ENCODE data around the gene RDX. TPM values are rescaled to one million over a fixed set of nuclear protein-coding genes. Genes with fewer than 3 reads are reported as not detected.
"Not testable (repeated sequence)": the region's sequence is repeated elsewhere in the genome, so short reads cannot be mapped to it uniquely, and the experiment has no call there.

The RDX gene
- polyA plus RNA-seq, 1 experiment: 23.4 TPM

DNA sequence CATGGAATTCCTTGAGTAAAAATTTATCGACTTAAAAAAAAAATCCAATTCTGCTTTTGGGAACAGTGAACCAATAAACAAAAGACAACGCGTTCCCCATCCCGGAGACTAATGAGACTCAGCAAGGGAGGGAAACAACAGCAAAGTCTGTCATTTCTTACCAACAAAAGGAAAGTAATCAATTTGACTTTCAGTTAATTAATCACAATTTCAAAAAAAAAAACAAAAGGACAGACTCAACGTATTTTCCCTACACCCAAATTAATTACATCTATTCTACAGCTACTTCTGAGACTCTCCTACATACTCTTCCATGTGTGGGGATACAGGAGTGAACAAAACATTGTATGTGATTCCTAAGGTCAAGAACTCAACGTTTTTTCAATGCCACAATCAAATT lies 1.9 kb downstream of the RDX start:
- TF ChIP-seq, protein P1, sequence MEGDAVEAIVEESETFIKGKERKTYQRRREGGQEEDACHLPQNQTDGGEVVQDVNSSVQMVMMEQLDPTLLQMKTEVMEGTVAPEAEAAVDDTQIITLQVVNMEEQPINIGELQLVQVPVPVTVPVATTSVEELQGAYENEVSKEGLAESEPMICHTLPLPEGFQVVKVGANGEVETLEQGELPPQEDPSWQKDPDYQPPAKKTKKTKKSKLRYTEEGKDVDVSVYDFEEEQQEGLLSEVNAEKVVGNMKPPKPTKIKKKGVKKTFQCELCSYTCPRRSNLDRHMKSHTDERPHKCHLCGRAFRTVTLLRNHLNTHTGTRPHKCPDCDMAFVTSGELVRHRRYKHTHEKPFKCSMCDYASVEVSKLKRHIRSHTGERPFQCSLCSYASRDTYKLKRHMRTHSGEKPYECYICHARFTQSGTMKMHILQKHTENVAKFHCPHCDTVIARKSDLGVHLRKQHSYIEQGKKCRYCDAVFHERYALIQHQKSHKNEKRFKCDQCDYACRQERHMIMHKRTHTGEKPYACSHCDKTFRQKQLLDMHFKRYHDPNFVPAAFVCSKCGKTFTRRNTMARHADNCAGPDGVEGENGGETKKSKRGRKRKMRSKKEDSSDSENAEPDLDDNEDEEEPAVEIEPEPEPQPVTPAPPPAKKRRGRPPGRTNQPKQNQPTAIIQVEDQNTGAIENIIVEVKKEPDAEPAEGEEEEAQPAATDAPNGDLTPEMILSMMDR (IDR thresholded peaks at IDR 0.05; ENCODE audit: insufficient read depth, low read depth, low read length): no peak
- no peak for DNase-seq (ENCODE audit: low read depth)
- H3K4me3 ChIP-seq (ENCODE audit: low read depth, low read length): peak overlapping the region; percentile 92
- H3K27me3 ChIP-seq (ENCODE audit: control insufficient read depth, insufficient read depth, low read length): no peaks in the 10 kb centered on the region
- ChIA-PET POLR2A (no interaction called here), CTCF (interaction anchor here (0.5 kb wide), 1 partner anchor 22 kb away, joined by 3 read pairs; no protein-coding TSS in a partner anchor)
- no peaks in the 10 kb centered on the region for H3K36me3 ChIP-seq (ENCODE audit: control insufficient read depth, insufficient read depth, low read length)

DNA sequence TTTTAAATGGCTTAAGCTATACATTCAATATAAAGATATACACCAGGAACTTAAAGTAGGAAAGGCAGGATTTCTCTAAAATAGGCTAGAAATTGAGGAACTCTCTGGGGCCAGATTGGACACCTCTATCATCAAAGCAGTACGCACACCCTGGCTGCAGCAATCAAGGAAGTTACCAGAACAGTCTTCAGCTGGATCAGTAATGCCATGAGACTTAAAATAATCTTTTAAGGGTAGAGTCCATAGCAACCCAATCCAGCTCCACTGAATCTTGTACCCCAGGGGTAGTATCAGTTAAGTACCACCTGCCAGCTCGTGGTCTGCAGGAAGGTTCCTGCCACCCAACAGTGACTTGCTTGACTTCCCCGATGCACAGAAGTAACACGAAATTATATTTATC lies 3.0 kb downstream of the RDX start:
- DNase-seq (ENCODE audit: low read depth): no peak
- TF ChIP-seq, protein P1 (IDR thresholded peaks at IDR 0.05; ENCODE audit: insufficient read depth, low read depth, low read length): no peak
- ChIA-PET POLR2A (no interaction called here), CTCF (interaction anchor here (0.6 kb wide), 1 partner anchor 22 kb away, joined by 3 read pairs; no protein-coding TSS in a partner anchor)
- Histone ChIP-seq H3K27me3 (ENCODE audit: control insufficient read depth, insufficient read depth, low read length) (no peaks in the 10 kb centered on the region), H3K4me3 (ENCODE audit: low read depth, low read length) (no peak overlapping the region), H3K36me3 (ENCODE audit: control insufficient read depth, insufficient read depth, low read length) (no peaks in the 10 kb centered on the region)

DNA sequence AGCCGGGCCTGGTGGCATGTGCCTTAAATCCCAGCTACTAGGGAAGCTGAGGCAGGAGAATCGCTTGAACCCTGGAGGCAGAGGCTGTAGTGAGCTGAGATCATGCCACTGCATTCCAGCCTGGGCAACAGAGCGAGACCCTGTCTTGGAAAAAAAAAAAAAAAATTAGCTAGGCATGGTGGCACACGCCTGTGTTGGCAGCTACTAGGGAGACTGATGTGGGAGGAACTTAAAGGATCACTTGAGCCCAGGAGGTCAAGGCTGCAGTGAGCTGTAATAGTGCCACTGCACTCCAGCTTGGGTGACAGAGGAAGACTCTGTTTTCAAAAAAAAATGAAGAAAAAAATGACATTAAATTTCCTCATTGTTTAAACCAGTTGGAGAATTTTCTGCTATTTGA lies 4.3 kb downstream of the RDX start:
- POLR2A ChIA-PET; DNase-seq (ENCODE audit: low read depth); H3K27me3 ChIP-seq (ENCODE audit: control insufficient read depth, insufficient read depth, low read length); CTCF ChIA-PET; H3K4me3 ChIP-seq (ENCODE audit: low read depth, low read length); H3K36me3 ChIP-seq (ENCODE audit: control insufficient read depth, insufficient read depth, low read length): not testable (repeated sequence)

DNA sequence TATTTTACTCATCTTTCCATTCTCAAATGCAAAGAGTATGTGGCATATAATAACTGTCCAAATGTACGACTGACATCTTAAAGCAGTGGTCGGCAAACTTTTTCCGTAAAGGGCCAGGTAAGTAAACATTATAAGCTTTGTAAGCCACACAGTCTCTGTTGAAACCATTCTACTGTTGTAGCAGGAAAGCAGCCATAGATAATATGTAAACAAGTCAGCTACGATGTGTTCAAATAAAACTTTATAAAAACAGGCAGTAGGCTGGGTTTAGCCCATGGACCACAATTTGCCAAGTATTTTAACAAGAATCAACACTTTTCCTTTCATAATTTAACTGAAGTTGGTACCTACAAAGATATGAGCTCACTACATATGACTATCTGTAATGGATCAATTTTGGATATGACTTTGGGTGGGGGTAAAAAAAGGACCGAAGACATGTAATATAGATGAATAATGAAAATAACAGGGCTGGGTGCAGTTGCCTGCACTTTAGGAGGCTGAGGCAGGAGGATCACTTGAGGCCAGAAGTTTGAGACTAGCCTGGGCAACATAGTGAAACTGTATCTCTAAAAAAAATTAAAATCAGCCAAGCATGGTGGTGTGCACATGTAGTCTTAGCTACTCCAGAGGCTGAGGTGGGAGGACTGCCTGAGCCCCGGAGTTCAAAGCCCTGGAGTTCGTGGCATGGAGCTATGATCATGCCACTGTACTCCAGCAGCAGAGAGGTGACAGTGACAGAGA lies 5.7 kb downstream of the RDX start:
- ChIA-PET CTCF (interaction anchor here (1.2 kb wide), 1 partner anchor 89 kb away, joined by 4 read pairs; no protein-coding TSS in a partner anchor), POLR2A (no interaction called here)
- Histone ChIP-seq H3K36me3 (ENCODE audit: control insufficient read depth, insufficient read depth, low read length) (no peaks in the 10 kb centered on the region), H3K27me3 (ENCODE audit: control insufficient read depth, insufficient read depth, low read length) (no peaks in the 10 kb centered on the region), H3K4me3 (ENCODE audit: low read depth, low read length) (no peak overlapping the region)
- TF ChIP-seq, protein P1 (IDR thresholded peaks at IDR 0.05; ENCODE audit: insufficient read depth, low read depth, low read length): no peak
- no peak for DNase-seq (ENCODE audit: low read depth)

DNA sequence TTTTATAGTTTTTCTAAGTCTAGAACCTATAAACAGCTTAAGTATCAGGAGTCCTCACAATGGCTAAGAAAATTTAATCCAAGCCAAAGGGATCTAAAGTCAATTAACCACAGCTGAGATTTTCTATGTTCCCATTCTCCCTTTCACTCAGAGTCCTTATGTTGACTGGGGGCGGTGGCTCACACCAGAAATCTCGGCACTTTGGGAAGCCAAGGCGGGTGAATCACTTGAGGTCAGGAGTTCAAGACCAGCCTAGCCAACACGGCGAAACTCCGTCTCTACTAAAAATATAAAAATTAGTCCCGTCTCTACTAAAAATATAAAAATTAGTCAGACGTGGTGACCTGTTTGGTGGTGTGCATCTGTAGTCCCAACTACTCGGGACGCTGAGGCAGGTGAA lies 6.9 kb downstream of the RDX start:
- H3K27me3 ChIP-seq (ENCODE audit: control insufficient read depth, insufficient read depth, low read length): no peaks in the 10 kb centered on the region
- DNase-seq (ENCODE audit: low read depth): no peak
- no peak overlapping the region for H3K4me3 ChIP-seq (ENCODE audit: low read depth, low read length)
- ChIA-PET CTCF (no interaction called here), POLR2A (no interaction called here)
- H3K36me3 ChIP-seq (ENCODE audit: control insufficient read depth, insufficient read depth, low read length): no peaks in the 10 kb centered on the region
- TF ChIP-seq, protein P1 (IDR thresholded peaks at IDR 0.05; ENCODE audit: insufficient read depth, low read depth, low read length): no peak

DNA sequence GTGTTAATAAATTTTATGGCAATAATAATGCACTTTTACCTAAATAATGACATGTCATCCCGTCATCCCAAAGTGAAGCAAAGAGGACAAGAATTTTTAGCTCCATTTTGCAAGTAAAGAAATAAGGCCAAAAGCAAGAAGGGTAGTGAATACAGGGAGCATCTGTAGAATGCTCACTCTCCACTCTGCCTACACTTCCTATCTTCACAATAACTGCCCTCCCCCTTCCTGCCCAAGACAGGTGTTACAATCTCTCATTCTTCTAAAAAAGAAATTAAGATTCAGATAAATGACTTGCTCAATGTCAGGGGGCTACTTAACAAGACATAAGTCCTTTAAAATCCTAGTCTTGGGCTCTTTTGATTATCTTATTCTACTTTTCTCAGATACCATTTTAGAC lies 8.9 kb downstream of the RDX start:
- Histone ChIP-seq H3K36me3 (ENCODE audit: control insufficient read depth, insufficient read depth, low read length) (no peaks in the 10 kb centered on the region), H3K4me3 (ENCODE audit: low read depth, low read length) (no peak overlapping the region), H3K27me3 (ENCODE audit: control insufficient read depth, insufficient read depth, low read length) (no peaks in the 10 kb centered on the region)
- ChIA-PET CTCF (no interaction called here), POLR2A (no interaction called here)
- TF ChIP-seq, protein P1 (IDR thresholded peaks at IDR 0.05; ENCODE audit: insufficient read depth, low read depth, low read length): no peak
- no peak for DNase-seq (ENCODE audit: low read depth)
